OCI-LY7 (cell line): ENCODE results near the gene TM7SF2. TPM values are rescaled to one million over a fixed set of nuclear protein-coding genes. Genes with fewer than 3 reads are reported as not detected.
A peak's percentile ranks its signal among the peaks of the same experiment; 100 is the strongest.

Experiments
- BruUV-seq: library from RNA; stranded (reverse); fragments of 400-500 nt; replicated peaks from 2 replicates; lab custom pipeline; 2021; lab: Mats Ljungman, UMichigan
- CTCF ChIA-PET: fragments of 300-600 bp; sonication (Branson Sonifier 250); formaldehyde crosslinking; loops from one replicate; lab custom pipeline; 2022; ENCODE audit warnings: antibody characterized with exemption; ENCODE audit not compliant: unreplicated experiment; lab: Charles Lee
- POLR2A ChIA-PET: fragments of 300-600 bp; sonication (Branson Sonifier 250); formaldehyde crosslinking; loops from one replicate; lab custom pipeline; 2022; ENCODE audit warnings: antibody characterized with exemption; lab: Charles Lee
- DNase-seq: peaks from one replicate; pipeline ENCODE4 v3.0.0-alpha.2; 2015; ENCODE audit warnings: low spot score
- H2AFZ ChIP-seq: fragments of 200-600 bp; sonication (generic), shearing (Covaris generic); 2 replicates; pipeline ENCODE4 v1.6.1; 2014; ENCODE audit warnings: mild to moderate bottlenecking, antibody characterized with exemption, low read length, moderate library complexity
- H3K27ac ChIP-seq: fragments of 200-600 bp; sonication (generic); 2 replicates; pipeline ENCODE4 v1.5.1; 2014; ENCODE audit warnings: mixed run types, low read depth, mild to moderate bottlenecking, moderate library complexity, low read length, inconsistent platforms; ENCODE audit not compliant: poor library complexity, severe bottlenecking
- H3K36me3 ChIP-seq: fragments of 200-600 bp; sonication (generic); 2 replicates; pipeline ENCODE4 v1.6.1; 2014; ENCODE audit warnings: mild to moderate bottlenecking, antibody characterized with exemption, low read length, moderate library complexity, mixed read lengths; ENCODE audit not compliant: insufficient read depth
- H3K4me1 ChIP-seq: fragments of 200-600 bp; sonication (generic); 2 replicates; pipeline ENCODE4 v1.5.1; 2014; ENCODE audit warnings: mild to moderate bottlenecking, low read length; ENCODE audit not compliant: insufficient read depth, poor library complexity, severe bottlenecking
- H3K4me2 ChIP-seq: fragments of 200-600 bp; sonication (generic); 2 replicates; pipeline ENCODE4 v1.6.1; 2014; ENCODE audit warnings: mild to moderate bottlenecking, low read length
- H3K4me3 ChIP-seq: fragments of 200-600 bp; sonication (generic); 2 replicates; pipeline ENCODE4 v1.5.1; 2014; ENCODE audit warnings: mild to moderate bottlenecking, low read depth, low read length; ENCODE audit not compliant: poor library complexity, severe bottlenecking
- H3K79me2 ChIP-seq: fragments of 200-600 bp; sonication (generic); 2 replicates; pipeline ENCODE4 v1.6.1; 2016; ENCODE audit warnings: low read depth, mild to moderate bottlenecking, low read length, moderate library complexity, mixed read lengths; ENCODE audit not compliant: insufficient read depth
- H3K9me2 ChIP-seq: fragments of 200-600 bp; sonication (generic); 2 replicates; pipeline ENCODE4 v1.6.1; 2016; ENCODE audit warnings: mild to moderate bottlenecking, low read length, mixed read lengths; ENCODE audit not compliant: insufficient read depth
- H3K9me3 ChIP-seq: fragments of 200-600 bp; sonication (generic); 2 replicates; pipeline ENCODE4 v1.6.1; 2014; ENCODE audit warnings: mild to moderate bottlenecking, mixed run types, low read length, mixed read lengths
- H4K20me1 ChIP-seq: fragments of 200-600 bp; sonication (generic); 2 replicates; pipeline ENCODE4 v1.6.1; 2014; ENCODE audit warnings: mild to moderate bottlenecking, antibody characterized with exemption, low read length, moderate library complexity, mixed read lengths; ENCODE audit not compliant: insufficient read depth
- CTCF ChIP-seq: fragments of 200-600 bp; sonication (generic); conservative IDR thresholded peaks from 2 replicates; pipeline ENCODE4 v1.5.1; 2014; ENCODE audit warnings: mild to moderate bottlenecking, antibody characterized with exemption, low read length, moderate library complexity, mixed read lengths
- EZH2phosphoT487 ChIP-seq: fragments of 200-600 bp; sonication (generic); IDR thresholded peaks from 2 replicates; pipeline ENCODE4 v1.6.1; 2018; ENCODE audit warnings: low read depth, borderline replicate concordance, mild to moderate bottlenecking, mixed run types, antibody characterized with exemption, low read length, moderate library complexity, mixed read lengths
- intact Hi-C: fragments of 100-400 bp; cut with micrococcal nuclease; formaldehyde crosslinking; loops from one replicate; pipeline ENCODE4 v1.10.0; 2022; ENCODE audit not compliant: unreplicated experiment
- total RNA-seq, 2 experiments: library from RNA; depleted of rRNA in 1 of 2; stranded (reverse); fragments of >200 nt in 1 of 2; shearing (Covaris generic) in 1 of 2; gene quantifications; 2 replicates each; pipeline ENCODE4 v1.2.3, GENCODE V29; 2014 to 2022

Gene TM7SF2
- total RNA-seq, 2 experiments from 2014 or later: 25.8 to 54.1 TPM

- H3K36me3 ChIP-seq: no peaks in the 10 kb centered on the region
- POLR2A ChIA-PET: interaction anchor here (0.8 kb wide), 1 partner anchor 66 kb away, joined by 4 read pairs; no protein-coding TSS in a partner anchor
- H3K27ac ChIP-seq: no peak overlapping the region
- no peaks in the 10 kb centered on the region for H4K20me1 ChIP-seq
- H3K9me2 ChIP-seq: no peaks in the 10 kb centered on the region
- no TSS peak for BruUV-seq
- H2AFZ ChIP-seq: no peak overlapping the region
- intact Hi-C loops: no loop called here
- no peak overlapping the region for H3K4me2 ChIP-seq
- TF ChIP-seq EZH2phosphoT487 (no peak), CTCF (no peak)
- H3K4me3 ChIP-seq: no peak overlapping the region
- CTCF ChIA-PET: no interaction called here
- no peak for DNase-seq
- peaks cover 24% of the 10 kb centered on the region for H3K4me1 ChIP-seq
- no peaks in the 10 kb centered on the region for H3K79me2 ChIP-seq
- no peaks in the 10 kb centered on the region for H3K9me3 ChIP-seq
Observed at GRCh38 chr11:65064847-65065240, 46.8 kb upstream of the TM7SF2 start.

GRCh38 chr11:65065851-65066250 is 45.8 kb upstream of the TM7SF2 start:
- BruUV-seq: no TSS peak
- no peak for DNase-seq
- no peak overlapping the region for H3K4me2 ChIP-seq
- H3K9me3 ChIP-seq: no peaks in the 10 kb centered on the region
- peaks cover 14% of the 10 kb centered on the region for H3K4me1 ChIP-seq
- TF ChIP-seq EZH2phosphoT487: no peak
- no peak for TF ChIP-seq CTCF
- no peak overlapping the region for H3K27ac ChIP-seq
- no peaks in the 10 kb centered on the region for H3K79me2 ChIP-seq
- intact Hi-C loops: no loop called here
- H3K4me3 ChIP-seq: no peak overlapping the region
- H3K9me2 ChIP-seq: no peaks in the 10 kb centered on the region
- CTCF ChIA-PET: no interaction called here
- no peak overlapping the region for H2AFZ ChIP-seq
- POLR2A ChIA-PET: interaction anchor here (0.6 to 0.7 kb wide), 2 partner anchors 48 to 124 kb away, joined by 3 to 4 read pairs; no protein-coding TSS in a partner anchor
- H3K36me3 ChIP-seq: no peaks in the 10 kb centered on the region
- H4K20me1 ChIP-seq: no peaks in the 10 kb centered on the region

- no TSS peak for BruUV-seq
- Histone ChIP-seq H2AFZ (no peak overlapping the region), H3K27ac (no peak overlapping the region), H3K36me3 (no peaks in the 10 kb centered on the region), H3K9me3 (no peaks in the 10 kb centered on the region), H3K4me2 (0 out of 2 replicates have a peak overlapping the region, but pooled peaks have one; percentile 33), H4K20me1 (no peaks in the 10 kb centered on the region), H3K9me2 (no peaks in the 10 kb centered on the region), H3K79me2 (no peaks in the 10 kb centered on the region), H3K4me1 (peaks cover 14% of the 10 kb centered on the region), H3K4me3 (no peak overlapping the region)
- intact Hi-C loops: no loop called here
- POLR2A ChIA-PET: interaction anchor here (0.7 kb wide), 1 partner anchor 49 kb away, joined by 4 read pairs; no protein-coding TSS in a partner anchor
- CTCF ChIA-PET: no interaction called here
- TF ChIP-seq EZH2phosphoT487: no peak
- no peak for TF ChIP-seq CTCF
- no peak for DNase-seq
Observed at GRCh38 chr11:65066315-65066714, 45.4 kb upstream of the TM7SF2 start.
